CD4-positive, alpha-beta T cell (primary cell): ENCODE measurements around the gene PDZK1. TPM values are rescaled to one million over a fixed set of nuclear protein-coding genes. Genes with fewer than 3 reads are reported as not detected.

Source experiments
- ATAC-seq: fragments of 200-7000 bp; cut with Tn5 transposase; one replicate; pipeline ENCODE4 v1.10.0; 2022; ENCODE audit warnings: mild to moderate bottlenecking; ENCODE audit not compliant: poor library complexity
- CTCF ChIA-PET: fragments of 350-600 bp; sonication (Branson Sonifier 250); formaldehyde crosslinking; loops from one replicate; lab custom pipeline; 2021; ENCODE audit warnings: antibody characterized with exemption, inconsistent platforms; lab: Charles Lee
- POLR2A ChIA-PET: fragments of 350-600 bp; sonication (Branson Sonifier 250); formaldehyde crosslinking; loops from one replicate; lab custom pipeline; 2021; ENCODE audit warnings: antibody characterized with exemption, inconsistent platforms; lab: Charles Lee
- DNase-seq, 14 experiments: peaks; one replicate each; pipeline ENCODE4 v3.0.0-alpha.2; 2013 to 2020; ENCODE audit warnings: mixed read lengths in 2 of 14
- H3K27ac ChIP-seq, 2 donors: one replicate each; pipeline versions ENCODE4 v1.5.1 to v1.7.0; 2013; ENCODE audit warnings: low read length in 2 of 2, low read depth in 1 of 2, mild to moderate bottlenecking in 1 of 2
- H3K27me3 ChIP-seq, 2 experiments: 1 replicate in 1 of 2; 2 replicates in 1 of 2; pipeline versions ENCODE4 v1.6.1 to v1.7.0; 2013; ENCODE audit warnings: low read length in 2 of 2, control low read depth in 1 of 2, mild to moderate bottlenecking in 1 of 2, moderate library complexity in 1 of 2; ENCODE audit not compliant: insufficient read depth in 2 of 2, control insufficient read depth in 1 of 2
- H3K36me3 ChIP-seq: one replicate; pipeline ENCODE4 v1.6.1; 2013; ENCODE audit warnings: low read length, control low read depth; ENCODE audit not compliant: insufficient read depth
- H3K4me1 ChIP-seq: one replicate; pipeline ENCODE4 v1.6.1; 2013; ENCODE audit warnings: low read length, control low read depth; ENCODE audit not compliant: insufficient read depth
- H3K4me3 ChIP-seq: one replicate; pipeline ENCODE4 v1.5.1; 2013; ENCODE audit warnings: mild to moderate bottlenecking, low read length, moderate library complexity
- H3K9me3 ChIP-seq, 2 experiments: 1 replicate in 1 of 2; 2 replicates in 1 of 2; pipeline versions ENCODE4 v1.6.1 to v1.7.0; 2013; ENCODE audit warnings: low read length in 2 of 2, mild to moderate bottlenecking in 2 of 2, control low read depth in 1 of 2, moderate library complexity in 1 of 2; ENCODE audit not compliant: control insufficient read depth in 1 of 2, insufficient read depth in 1 of 2
- H3K27ac Mint-ChIP-seq: one replicate; pipeline ENCODE4 v1.8.0; 2020; ENCODE audit warnings: mixed read lengths
- H3K27me3 Mint-ChIP-seq: one replicate; pipeline ENCODE4 v1.8.0; 2021; ENCODE audit warnings: mixed read lengths
- H3K36me3 Mint-ChIP-seq: one replicate; pipeline ENCODE4 v1.8.0; 2021; ENCODE audit warnings: low read depth, mixed read lengths
- H3K4me1 Mint-ChIP-seq: one replicate; pipeline ENCODE4 v1.8.0; 2021; ENCODE audit warnings: low read depth, mixed read lengths
- H3K4me3 Mint-ChIP-seq: one replicate; pipeline ENCODE4 v1.8.0; 2020; ENCODE audit warnings: mild to moderate bottlenecking, mixed read lengths
- H3K9me3 Mint-ChIP-seq: one replicate; pipeline ENCODE4 v1.8.0; 2020; ENCODE audit warnings: mixed read lengths
- CTCF ChIP-seq: fragments of 200-600 bp; IDR thresholded peaks from one replicate; pipeline ENCODE4 v1.8.0; 2022; ENCODE audit warnings: antibody characterized with exemption, mild to moderate bottlenecking
- intact Hi-C, 2 experiments: fragments of 100-400 bp; cut with DNase I in 1 of 2; cut with micrococcal nuclease in 1 of 2; formaldehyde crosslinking; loops; one replicate each; pipeline versions ENCODE4 v1.15.1 to v1.9.0; 2023 to 2025; cut with DNase I, micrococcal nuclease
- total RNA-seq, 174 experiments: library from RNA in 2 of 174; stranded (reverse) in 2 of 174; gene quantifications; one replicate each; pipeline ENCODE4 v1.2.3 and lab custom pipeline; 2021 to 2026

PDZK1 gene
- total RNA-seq, 2 experiments from 2014 or later, result not detected

- H3K27ac Mint-ChIP-seq, result no peak overlapping the region
- no peak overlapping the region for H3K27ac ChIP-seq
- CTCF ChIA-PET, result no interaction called here
- H3K4me3 ChIP-seq, result no peak overlapping the region
- H3K36me3 ChIP-seq, result peaks cover 78% of the 10 kb centered on the region
- H3K27me3 ChIP-seq, result no peaks in the 10 kb centered on the region
- intact Hi-C loops, result no loop called here
- TF ChIP-seq CTCF, result no peak
- no peak for ATAC-seq
- POLR2A ChIA-PET, result no interaction called here
- peaks cover 86% of the 10 kb centered on the region for H3K36me3 Mint-ChIP-seq
- H3K9me3 Mint-ChIP-seq, result no peaks in the 10 kb centered on the region
- H3K9me3 ChIP-seq, result no peaks in the 10 kb centered on the region
- no peak overlapping the region for H3K4me3 Mint-ChIP-seq
- no peaks in the 10 kb centered on the region for H3K4me1 ChIP-seq
- H3K27me3 Mint-ChIP-seq, result no peaks in the 10 kb centered on the region
- no peak for DNase-seq
- H3K4me1 Mint-ChIP-seq, result no peaks in the 10 kb centered on the region
Observed at GRCh38 chr1:145747398-145748247, 40.5 kb upstream of the PDZK1 start.

DNA sequence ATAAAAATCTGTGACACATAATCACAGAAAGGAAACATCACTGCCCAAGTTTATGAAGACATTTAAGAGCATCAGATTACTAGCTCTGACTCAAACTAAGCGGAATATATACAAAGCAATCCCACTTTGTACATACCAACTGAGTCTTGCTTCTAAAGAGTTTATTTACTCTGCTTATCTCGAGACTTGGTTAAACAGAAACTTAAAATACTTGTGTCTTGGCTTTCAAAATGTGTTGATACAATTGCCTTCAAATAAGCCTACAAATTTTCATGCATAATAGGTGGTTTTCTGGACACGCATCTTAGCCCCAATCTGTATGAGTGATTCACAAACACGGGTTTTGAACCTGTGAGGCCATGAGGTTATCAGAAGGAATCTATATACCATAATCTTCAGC, 33.1 kb upstream of the PDZK1 start:
- H3K27ac Mint-ChIP-seq, result no peak overlapping the region
- H3K4me3 Mint-ChIP-seq, result no peak overlapping the region
- no peak for ATAC-seq
- no peaks in the 10 kb centered on the region for H3K9me3 Mint-ChIP-seq
- no peak overlapping the region for H3K4me3 ChIP-seq
- intact Hi-C loops, result no loop called here
- H3K27me3 Mint-ChIP-seq, result no peaks in the 10 kb centered on the region
- H3K4me1 Mint-ChIP-seq, result no peaks in the 10 kb centered on the region
- TF ChIP-seq CTCF, result no peak
- no peaks in the 10 kb centered on the region for H3K27me3 ChIP-seq
- ChIA-PET POLR2A (no interaction called here), CTCF (no interaction called here)
- DNase-seq, result no peak
- peaks cover 37% of the 10 kb centered on the region for H3K36me3 Mint-ChIP-seq
- H3K4me1 ChIP-seq, result no peaks in the 10 kb centered on the region
- no peaks in the 10 kb centered on the region for H3K9me3 ChIP-seq
- peaks cover 34% of the 10 kb centered on the region for H3K36me3 ChIP-seq
- no peak overlapping the region for H3K27ac ChIP-seq

GRCh38 chr1:145736191-145736590, 29.0 kb upstream of the PDZK1 start:
- Histone ChIP-seq H3K27me3 (no peaks in the 10 kb centered on the region), H3K9me3 (no peaks in the 10 kb centered on the region), H3K27ac (no peak overlapping the region), H3K36me3 (peaks cover 4% of the 10 kb centered on the region), H3K4me3 (no peak overlapping the region), H3K4me1 (no peaks in the 10 kb centered on the region)
- TF ChIP-seq CTCF, result no peak
- Mint-ChIP-seq H3K36me3 (peaks cover 3% of the 10 kb centered on the region), H3K27ac (no peak overlapping the region), H3K9me3 (no peaks in the 10 kb centered on the region), H3K27me3 (no peaks in the 10 kb centered on the region), H3K4me3 (no peak overlapping the region), H3K4me1 (no peaks in the 10 kb centered on the region)
- CTCF ChIA-PET, result no interaction called here
- ATAC-seq (no peak), DNase-seq (no peak)
- intact Hi-C loops, result no loop called here
- POLR2A ChIA-PET, result no interaction called here
